SU-DHL-6 (cell line): ENCODE measurements around the gene RPL9.

ENCODE experiments used
- H2AFZ ChIP-seq: fragments of 200-600 bp; sonication (generic); 2 replicates; pipeline ENCODE4 v1.6.1; 2014; ENCODE audit warnings: low read depth, mild to moderate bottlenecking, moderate library complexity, mixed read lengths, antibody characterized with exemption, low read length; ENCODE audit not compliant: severe bottlenecking
- H3F3A ChIP-seq: fragments of 200-600 bp; shearing (Covaris generic); 2 replicates; pipeline ENCODE4 v1.6.0; 2016; ENCODE audit warnings: antibody characterized with exemption, mild to moderate bottlenecking; ENCODE audit not compliant: insufficient read depth
- H3K27ac ChIP-seq: fragments of 200-600 bp; sonication (generic); 2 replicates; pipeline ENCODE4 v1.5.1; 2016; ENCODE audit warnings: low read depth, mild to moderate bottlenecking, low read length, moderate library complexity, mixed read lengths
- H3K27me3 ChIP-seq: fragments of 200-600 bp; sonication (generic), shearing (Covaris generic); 2 replicates; pipeline ENCODE4 v1.6.0; 2014; ENCODE audit warnings: mild to moderate bottlenecking, low read length
- H3K36me3 ChIP-seq: fragments of 200-600 bp; sonication (generic); 2 replicates; pipeline ENCODE4 v1.6.1; 2014; ENCODE audit warnings: mild to moderate bottlenecking, low read length, mixed read lengths
- H3K4me2 ChIP-seq: fragments of 300-600, 200-600 bp; shearing (Covaris generic), sonication (generic); 2 replicates; pipeline ENCODE4 v1.6.0; 2014; ENCODE audit warnings: low read length, low read depth, mild to moderate bottlenecking; ENCODE audit not compliant: poor library complexity, severe bottlenecking
- H3K4me3 ChIP-seq: fragments of 200-600 bp; sonication (generic); 2 replicates; pipeline ENCODE4 v1.5.1; 2014; ENCODE audit warnings: antibody characterized with exemption, low read length, mild to moderate bottlenecking, mixed read lengths; ENCODE audit not compliant: insufficient read depth, poor library complexity, severe bottlenecking
- H3K79me2 ChIP-seq: fragments of 200-600 bp; sonication (generic); 2 replicates; pipeline ENCODE4 v1.6.1; 2014; ENCODE audit warnings: mild to moderate bottlenecking, low read length, moderate library complexity; ENCODE audit not compliant: insufficient read depth
- H3K9ac ChIP-seq: fragments of 200-600 bp; sonication (generic); 2 replicates; pipeline ENCODE4 v1.7.0; 2014; ENCODE audit warnings: mild to moderate bottlenecking, low read length
- H3K9me2 ChIP-seq: fragments of 200-600 bp; sonication (generic); replicated peaks from 2 replicates; pipeline ENCODE4 v1.6.1; 2014; ENCODE audit warnings: low read length; ENCODE audit not compliant: insufficient read depth
- H3K9me3 ChIP-seq: fragments of 200-600 bp; sonication (generic); 2 replicates; pipeline ENCODE4 v1.6.1; 2014; ENCODE audit warnings: low read length, mixed read lengths; ENCODE audit not compliant: insufficient read depth
- H4K20me1 ChIP-seq: fragments of 200-600 bp; sonication (generic); 2 replicates; pipeline ENCODE4 v1.6.1; 2014; ENCODE audit warnings: low read depth, mild to moderate bottlenecking, antibody characterized with exemption, low read length, moderate library complexity, mixed read lengths
- CTCF ChIP-seq: fragments of 200-600 bp; sonication (generic); IDR thresholded peaks from one replicate; pipeline ENCODE4 v1.5.1; 2017; ENCODE audit warnings: antibody characterized with exemption, mild to moderate bottlenecking, low read length, moderate library complexity; ENCODE audit not compliant: insufficient read depth, poor library complexity, severe bottlenecking
- EZH2phosphoT487 ChIP-seq: fragments of 200-600 bp; sonication (generic), shearing (Covaris generic); conservative IDR thresholded peaks from 2 replicates; pipeline ENCODE4 v1.6.1; 2018; ENCODE audit warnings: mild to moderate bottlenecking, antibody characterized with exemption, low read length, moderate library complexity, mixed read lengths

RPL9 gene

GRCh38 chr4:39502019-39502663 lies 43.4 kb upstream of the RPL9 start:
- H3F3A ChIP-seq, result no peaks in the 10 kb centered on the region
- no peak overlapping the region for H3K4me3 ChIP-seq
- H4K20me1 ChIP-seq, result no peaks in the 10 kb centered on the region
- H2AFZ ChIP-seq, result no peak overlapping the region
- H3K9me2 ChIP-seq, result no peaks in the 10 kb centered on the region
- H3K27ac ChIP-seq, result no peak overlapping the region
- peaks cover 2% of the 10 kb centered on the region; the same call in 1 of the 2 replicates for H3K36me3 ChIP-seq
- no peak overlapping the region for H3K4me2 ChIP-seq
- no peaks in the 10 kb centered on the region for H3K9me3 ChIP-seq
- no peaks in the 10 kb centered on the region for H3K79me2 ChIP-seq
- no peak for TF ChIP-seq CTCF
- no peak for TF ChIP-seq EZH2phosphoT487
- no peak overlapping the region for H3K9ac ChIP-seq
- H3K27me3 ChIP-seq, result no peaks in the 10 kb centered on the region

GRCh38 chr4:39498727-39499020 lies 40.0 kb upstream of the RPL9 start:
- Histone ChIP-seq H3K9ac (no peak overlapping the region), H3K79me2 (no peaks in the 10 kb centered on the region), H3K27ac (no peak overlapping the region), H3K4me3 (no peak overlapping the region), H3K9me2 (no peaks in the 10 kb centered on the region), H3K4me2 (no peak overlapping the region), H3K9me3 (no peaks in the 10 kb centered on the region), H3K36me3 (peaks cover 2% of the 10 kb centered on the region; the same call in 1 of the 2 replicates), H3K27me3 (no peaks in the 10 kb centered on the region), H2AFZ (no peak overlapping the region), H4K20me1 (no peaks in the 10 kb centered on the region), H3F3A (no peaks in the 10 kb centered on the region)
- TF ChIP-seq CTCF (no peak), EZH2phosphoT487 (no peak)

- TF ChIP-seq EZH2phosphoT487, result no peak
- no peak for TF ChIP-seq CTCF
- H3K9me2 ChIP-seq, result no peaks in the 10 kb centered on the region
- no peak overlapping the region for H3K27ac ChIP-seq
- H3K27me3 ChIP-seq, result no peaks in the 10 kb centered on the region
- no peaks in the 10 kb centered on the region for H3K9me3 ChIP-seq
- no peaks in the 10 kb centered on the region for H3K79me2 ChIP-seq
- peaks cover 2% of the 10 kb centered on the region; the same call in 1 of the 2 replicates for H3K36me3 ChIP-seq
- H3F3A ChIP-seq, result no peaks in the 10 kb centered on the region
- H3K9ac ChIP-seq, result no peak overlapping the region
- no peak overlapping the region for H3K4me2 ChIP-seq
- no peak overlapping the region for H3K4me3 ChIP-seq
- no peaks in the 10 kb centered on the region for H4K20me1 ChIP-seq
- no peak overlapping the region for H2AFZ ChIP-seq
Measured at GRCh38 chr4:39497909-39498726, 39.4 kb upstream of the RPL9 start.
